Suprapubic skin (tissue), 4 donors: ENCODE results near the gene TRIM50. TPM values are rescaled to one million over a fixed set of nuclear protein-coding genes. Genes with fewer than 3 reads are reported as not detected.

Source experiments
- DNase-seq, 2 donors: peaks; one replicate each; pipeline ENCODE4 v3.0.0-alpha.2; 2019; ENCODE audit warnings: low spot score in 2 of 2
- H3K27ac ChIP-seq: fragments of 200-600 bp; sonication (generic); one replicate; pipeline ENCODE4 v1.5.1; 2019
- H3K27me3 ChIP-seq: fragments of 200-600 bp; sonication (generic); one replicate; pipeline ENCODE4 v1.5.1; 2019
- H3K36me3 ChIP-seq: fragments of 200-600 bp; sonication (generic); one replicate; pipeline ENCODE4 v1.5.1; 2019
- H3K4me1 ChIP-seq: fragments of 200-600 bp; sonication (generic); one replicate; pipeline ENCODE4 v1.5.1; 2019
- H3K4me3 ChIP-seq: fragments of 200-600 bp; sonication (generic); one replicate; pipeline ENCODE4 v1.5.1; 2019; ENCODE audit warnings: mild to moderate bottlenecking
- H3K9me3 ChIP-seq: fragments of 200-600 bp; sonication (generic); one replicate; pipeline ENCODE4 v1.5.1; 2019
- CTCF ChIP-seq, 2 donors: fragments of 200-600 bp in 1 of 2; fragments of 450-650 bp in 1 of 2; sonication (generic) in 1 of 2; IDR thresholded peaks; one replicate each; pipeline ENCODE4 v1.5.1; 2016 to 2019; ENCODE audit warnings: antibody characterized with exemption in 2 of 2, mild to moderate bottlenecking in 1 of 2, moderate library complexity in 1 of 2
- EP300 ChIP-seq: sonication (generic); formaldehyde crosslinking; IDR thresholded peaks from one replicate; pipeline ENCODE4 v1.6.1; 2017; ENCODE audit warnings: antibody characterized with exemption
- POLR2A ChIP-seq, 2 donors: fragments of 450-650 bp; IDR thresholded peaks; one replicate each; pipeline ENCODE4 v1.6.1; 2017; ENCODE audit warnings: antibody characterized with exemption in 2 of 2, mild to moderate bottlenecking in 2 of 2, moderate library complexity in 2 of 2
- POLR2AphosphoS5 ChIP-seq, 3 donors: sonication (generic); formaldehyde crosslinking; IDR thresholded peaks; one replicate each; pipeline ENCODE4 v1.6.1; 2017; ENCODE audit warnings: antibody characterized with exemption in 3 of 3
- WGBS: methylation state at CpG from one replicate; pipeline ENCODE4 v1.1.5; 2018; 5-methylcytosine and 5-hydroxymethylcytosine counted together
- total RNA-seq, 4 donors: library from RNA; depleted of rRNA; stranded (reverse); fragments of >200 nt; gene quantifications; one replicate each; pipeline ENCODE4 v1.1.0, GENCODE V29; 2016

TRIM50 gene
- total RNA-seq, 4 donors from 2014 or later, result 0.30 TPM; not detected in 3

GRCh38 chr7:73359746-73360375, 32.0 kb upstream of the TRIM50 start:
- no peak for TF ChIP-seq POLR2AphosphoS5 (IDR thresholded peaks at IDR 0.05)
- no peak for TF ChIP-seq CTCF (IDR thresholded peaks at IDR 0.05)
- no peak for TF ChIP-seq EP300
- no peak for TF ChIP-seq POLR2A (IDR thresholded peaks at IDR 0.05)
- H3K9me3 ChIP-seq, result no peaks in the 10 kb centered on the region

GRCh38 chr7:73359306-73359705, 31.4 kb upstream of the TRIM50 start:
- H3K4me1 ChIP-seq, result peaks cover 12% of the 10 kb centered on the region
- 84% methylated on average over 11 of the region's 11 CpGs for WGBS
- H3K9me3 ChIP-seq, result no peaks in the 10 kb centered on the region
- TF ChIP-seq EP300 (no peak), CTCF (IDR thresholded peaks at IDR 0.05) (no peak), POLR2AphosphoS5 (IDR thresholded peaks at IDR 0.05) (no peak), POLR2A (IDR thresholded peaks at IDR 0.05) (no peak)
- no peak overlapping the region for H3K4me3 ChIP-seq
- no peak overlapping the region for H3K27ac ChIP-seq
- no peaks in the 10 kb centered on the region for H3K36me3 ChIP-seq
- DNase-seq, result no peak
- H3K27me3 ChIP-seq, result peaks cover 22% of the 10 kb centered on the region

More at GRCh38 chr7:73359746-73360375, 32.0 kb upstream of the TRIM50 start:
- Histone ChIP-seq H3K4me3 (no peak overlapping the region), H3K36me3 (no peaks in the 10 kb centered on the region), H3K27me3 (peaks cover 24% of the 10 kb centered on the region), H3K27ac (no peak overlapping the region), H3K4me1 (peaks cover 12% of the 10 kb centered on the region)
- DNase-seq, result no peak
- 94% methylated on average over 13 of the region's 13 CpGs for WGBS

- Histone ChIP-seq H3K4me3 (peak overlapping the region; percentile 37), H3K36me3 (no peaks in the 10 kb centered on the region), H3K27me3 (peaks cover 17% of the 10 kb centered on the region), H3K4me1 (peaks cover 12% of the 10 kb centered on the region), H3K27ac (peak overlapping the region; percentile 47), H3K9me3 (no peaks in the 10 kb centered on the region)
- no peak for TF ChIP-seq EP300
- no peak for TF ChIP-seq POLR2A (IDR thresholded peaks at IDR 0.05)
- TF ChIP-seq POLR2AphosphoS5 (IDR thresholded peaks at IDR 0.05), result no peak
- no peak for TF ChIP-seq CTCF (IDR thresholded peaks at IDR 0.05)
- 74% methylated on average over 21 of the region's 21 CpGs for WGBS
- DNase-seq, result no peak
These were observed 30.9 kb upstream of the TRIM50 start for GRCh38 chr7:73358590-73359275.

- 75% methylated on average over 5 of the region's 5 CpGs for WGBS
- H3K4me1 ChIP-seq, result peaks cover 12% of the 10 kb centered on the region
These were observed 28.3 kb upstream of the TRIM50 start for GRCh38 chr7:73356159-73356558.

More at GRCh38 chr7:73356159-73356558, 28.3 kb upstream of the TRIM50 start:
- H3K4me3 ChIP-seq, result no peak overlapping the region
- no peak for TF ChIP-seq CTCF (IDR thresholded peaks at IDR 0.05)
- TF ChIP-seq POLR2AphosphoS5 (IDR thresholded peaks at IDR 0.05), result no peak
- no peak for TF ChIP-seq EP300
- TF ChIP-seq POLR2A (IDR thresholded peaks at IDR 0.05), result no peak
- no peaks in the 10 kb centered on the region for H3K9me3 ChIP-seq
- H3K27ac ChIP-seq, result no peak overlapping the region
- no peak for DNase-seq
- peaks cover 16% of the 10 kb centered on the region for H3K27me3 ChIP-seq
- H3K36me3 ChIP-seq, result no peaks in the 10 kb centered on the region
